PC-9 (cell line): ENCODE results near the gene CELF1. TPM values are rescaled to one million over a fixed set of nuclear protein-coding genes. Genes with fewer than 3 reads are reported as not detected.
A peak's percentile ranks its signal among the peaks of the same experiment; 100 is the strongest.

Source experiments
- BruUV-seq: library from RNA; stranded (reverse); fragments of 400-500 nt; replicated peaks from 2 replicates; lab custom pipeline; 2021; lab: Mats Ljungman, UMichigan
- CTCF ChIA-PET: fragments of 300-600 bp; sonication (Branson Sonifier 250); formaldehyde crosslinking; loops from one replicate; lab custom pipeline; 2022; ENCODE audit warnings: antibody characterized with exemption; lab: Charles Lee
- POLR2A ChIA-PET: fragments of 300-600 bp; sonication (Branson Sonifier 250); formaldehyde crosslinking; loops from one replicate; lab custom pipeline; 2022; ENCODE audit warnings: antibody characterized with exemption; ENCODE audit not compliant: unreplicated experiment; lab: Charles Lee
- DNase-seq, 2 experiments: peaks; one replicate each; pipeline versions ENCODE4 v3.0.0 to v3.0.0-alpha.2; 2015 to 2022; ENCODE audit warnings: mixed read lengths in 1 of 2
- H2AFZ ChIP-seq: fragments of 200-600 bp; sonication (generic); 2 replicates; pipeline ENCODE4 v1.8.1; 2017; ENCODE audit warnings: antibody characterized with exemption
- H3F3A ChIP-seq: fragments of 200-600 bp; sonication (generic); 2 replicates; pipeline ENCODE4 v1.8.1; 2017; ENCODE audit warnings: antibody characterized with exemption, mild to moderate bottlenecking, low read depth; ENCODE audit not compliant: insufficient read depth
- H3K27ac ChIP-seq: fragments of 200-600 bp; sonication (generic); 2 replicates; pipeline ENCODE4 v1.6.1; 2016; ENCODE audit warnings: mixed run types
- H3K27me3 ChIP-seq: fragments of 200-600 bp; sonication (generic); 2 replicates; pipeline ENCODE4 v1.6.1; 2016; ENCODE audit warnings: low read depth, mixed run types; ENCODE audit not compliant: insufficient read depth
- H3K36me3 ChIP-seq: fragments of 200-600 bp; sonication (generic); 2 replicates; pipeline ENCODE4 v1.6.1; 2016; ENCODE audit warnings: low read depth, mixed run types
- H3K4me1 ChIP-seq: fragments of 200-600 bp; sonication (generic); replicated peaks from 2 replicates; pipeline ENCODE4 v1.6.1; 2016; ENCODE audit warnings: mixed run types; ENCODE audit not compliant: insufficient read depth
- H3K4me2 ChIP-seq: fragments of 200-600 bp; sonication (generic); 2 replicates; pipeline ENCODE4 v1.6.1; 2017; ENCODE audit warnings: mixed run types
- H3K4me3 ChIP-seq: fragments of 200-600 bp; sonication (generic); 2 replicates; pipeline ENCODE4 v1.6.1; 2016; ENCODE audit warnings: mixed run types
- H3K79me2 ChIP-seq: fragments of 200-600 bp; sonication (generic); 2 replicates; pipeline ENCODE4 v1.6.1; 2017; ENCODE audit warnings: low read depth, mixed run types
- H3K9me2 ChIP-seq: fragments of 200-600 bp; sonication (generic); 2 replicates; pipeline ENCODE4 v1.8.1; 2017; ENCODE audit warnings: mild to moderate bottlenecking; ENCODE audit not compliant: insufficient read depth
- H3K9me3 ChIP-seq: fragments of 200-600 bp; sonication (generic); 2 replicates; pipeline ENCODE4 v1.8.1; 2016; ENCODE audit warnings: low read depth; ENCODE audit not compliant: insufficient read depth
- H4K20me1 ChIP-seq: fragments of 200-600 bp; sonication (generic); 2 replicates; pipeline ENCODE4 v1.8.1; 2017; ENCODE audit not compliant: insufficient read depth
- EZH2 ChIP-seq: fragments of 200-600 bp; sonication (generic); IDR thresholded peaks from 2 replicates; pipeline ENCODE4 v1.8.0; 2017; ENCODE audit warnings: antibody characterized with exemption, low read depth
- intact Hi-C: fragments of 100-400 bp; cut with micrococcal nuclease; formaldehyde crosslinking; loops from one replicate; pipeline ENCODE4 v1.10.0; 2022; ENCODE audit not compliant: unreplicated experiment
- total RNA-seq: library from RNA; stranded (reverse); gene quantifications from 2 replicates; pipeline ENCODE4 v1.2.3, GENCODE V29; 2021
- TF ChIP-seq, protein P1 (sequence below): fragments of 200-600 bp; sonication (generic); conservative IDR thresholded peaks from 2 replicates; pipeline ENCODE4 v1.6.1; 2017; ENCODE audit warnings: mixed run types, antibody characterized with exemption, mild to moderate bottlenecking, moderate library complexity

CELF1 gene
- total RNA-seq, 1 experiment from 2014 or later = 165 TPM

DNA sequence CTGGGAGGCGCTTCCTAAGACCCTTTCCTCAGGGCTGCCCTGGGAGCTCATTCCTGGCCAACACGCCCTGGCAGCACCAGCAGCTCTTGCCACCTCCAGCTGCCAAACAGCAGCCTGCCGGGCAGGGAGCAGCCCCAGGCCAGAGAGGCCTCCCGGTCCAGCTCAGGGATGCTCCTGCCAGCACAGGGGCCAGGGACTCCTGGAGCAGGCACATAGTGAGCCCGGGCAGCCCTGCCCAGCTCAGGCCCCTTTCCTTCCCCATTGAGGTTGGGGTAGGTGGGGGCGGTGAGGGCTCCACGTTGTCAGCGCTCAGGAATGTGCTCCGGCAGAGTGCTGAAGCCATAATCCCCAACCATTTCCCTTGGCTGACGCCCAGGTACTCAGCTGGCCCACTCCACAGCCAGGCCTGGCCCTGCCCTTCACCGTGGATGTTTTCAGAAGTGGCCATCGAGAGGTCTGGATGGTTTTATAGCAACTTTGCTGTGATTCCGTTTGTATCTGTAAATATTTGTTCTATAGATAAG, 136.9 kb downstream of the CELF1 start:
- Histone ChIP-seq H3K27ac (peak overlapping the region; percentile 34; the same call in 1 of the 2 replicates), H3K27me3 (no peaks in the 10 kb centered on the region), H3K9me2 (no peaks in the 10 kb centered on the region), H3K36me3 (0 out of 2 replicates have a peak, but pooled peaks cover 4% of the 10 kb centered on the region), H3K4me1 (peaks cover 17% of the 10 kb centered on the region), H3F3A (peaks cover 47% of the 10 kb centered on the region; the same call in 1 of the 2 replicates), H3K9me3 (no peaks in the 10 kb centered on the region), H3K79me2 (no peaks in the 10 kb centered on the region), H2AFZ (no peak overlapping the region), H4K20me1 (no peaks in the 10 kb centered on the region; the same call in none of the 2 replicates), H3K4me2 (peak overlapping the region; percentile 40), H3K4me3 (no peak overlapping the region)
- no TSS peak for BruUV-seq
- ChIA-PET CTCF (interaction anchor here (0.5 to 1.0 kb wide), 4 partner anchors 11 to 749 kb away, joined by 3 to 4 read pairs (median 4); no protein-coding TSS in a partner anchor), POLR2A (interaction anchor here (0.7 kb wide), 1 partner anchor 316 kb away, joined by 3 read pairs; no protein-coding TSS in a partner anchor)
- DNase-seq = peak; percentile 82 to 93
- TF ChIP-seq, protein P1, sequence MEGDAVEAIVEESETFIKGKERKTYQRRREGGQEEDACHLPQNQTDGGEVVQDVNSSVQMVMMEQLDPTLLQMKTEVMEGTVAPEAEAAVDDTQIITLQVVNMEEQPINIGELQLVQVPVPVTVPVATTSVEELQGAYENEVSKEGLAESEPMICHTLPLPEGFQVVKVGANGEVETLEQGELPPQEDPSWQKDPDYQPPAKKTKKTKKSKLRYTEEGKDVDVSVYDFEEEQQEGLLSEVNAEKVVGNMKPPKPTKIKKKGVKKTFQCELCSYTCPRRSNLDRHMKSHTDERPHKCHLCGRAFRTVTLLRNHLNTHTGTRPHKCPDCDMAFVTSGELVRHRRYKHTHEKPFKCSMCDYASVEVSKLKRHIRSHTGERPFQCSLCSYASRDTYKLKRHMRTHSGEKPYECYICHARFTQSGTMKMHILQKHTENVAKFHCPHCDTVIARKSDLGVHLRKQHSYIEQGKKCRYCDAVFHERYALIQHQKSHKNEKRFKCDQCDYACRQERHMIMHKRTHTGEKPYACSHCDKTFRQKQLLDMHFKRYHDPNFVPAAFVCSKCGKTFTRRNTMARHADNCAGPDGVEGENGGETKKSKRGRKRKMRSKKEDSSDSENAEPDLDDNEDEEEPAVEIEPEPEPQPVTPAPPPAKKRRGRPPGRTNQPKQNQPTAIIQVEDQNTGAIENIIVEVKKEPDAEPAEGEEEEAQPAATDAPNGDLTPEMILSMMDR = no peak
- TF ChIP-seq EZH2 = no peak
- intact Hi-C loops = no loop called here

Other genes starting within 250 kb of the CELF1 start
- not detected in 2 replicates for gene MYBPC3, start 200.4 kb downstream of the CELF1 start, total RNA-seq
- not detected in 2 replicates for gene SPI1, start 174.6 kb downstream of the CELF1 start, total RNA-seq
- gene SLC39A13, start 144.5 kb downstream of the CELF1 start, total RNA-seq = 28.8 and 32.3 TPM in 2 replicates
- gene PSMC3, start 126.7 kb downstream of the CELF1 start, total RNA-seq = 160 and 222 TPM in 2 replicates
- gene RAPSN, start 104.0 kb downstream of the CELF1 start, total RNA-seq = 5.4 and 7.3 TPM in 2 replicates
- 74.8 and 79.0 TPM in 2 replicates for gene PTPMT1, start 12.5 kb upstream of the CELF1 start, total RNA-seq
- 20.2 and 20.3 TPM in 2 replicates for gene KBTBD4, start 25.8 kb upstream of the CELF1 start, total RNA-seq
- 119 and 140 TPM in 2 replicates for gene NDUFS3, start 25.9 kb upstream of the CELF1 start, total RNA-seq
- gene FAM180B, start 33.5 kb upstream of the CELF1 start, total RNA-seq = not detected in 2 replicates
- gene C1QTNF4, start 41.3 kb upstream of the CELF1 start, total RNA-seq = 0.22 and 0.63 TPM in 2 replicates
- 147 and 167 TPM in 2 replicates for gene MTCH2, start 89.4 kb upstream of the CELF1 start, total RNA-seq
- 13.1 and 21.9 TPM in 2 replicates for gene AGBL2, start 162.2 kb upstream of the CELF1 start, total RNA-seq
- 101 and 121 TPM in 2 replicates for gene FNBP4, start 214.2 kb upstream of the CELF1 start, total RNA-seq